HEK293 (cell line): Measurements from ENCODE around the gene GRP.

Source experiments
- CTCF ChIA-PET: fragments of 350-600 bp; formaldehyde crosslinking; extraction: SDS; loops from one replicate; lab custom pipeline; 2021; ENCODE audit warnings: antibody characterized with exemption; lab: Yijun Ruan, JAX
- POLR2A ChIA-PET: fragments of 300-600 bp; formaldehyde crosslinking; extraction: SDS; loops from one replicate; lab custom pipeline; 2020; ENCODE audit warnings: antibody characterized with exemption, inconsistent platforms; lab: Yijun Ruan, JAX
- H3K27ac ChIP-seq: fragments of 200-500 bp; sonication (Bioruptor generic); 2 replicates; pipeline ENCODE4 v1.5.1; 2014; ENCODE audit warnings: low read depth, low read length, control low read depth, inconsistent platforms; ENCODE audit errors: extremely low read depth
- H3K36me3 ChIP-seq, 2 experiments: fragments of 200-500 bp in 1 of 2; sonication (Bioruptor generic) in 1 of 2; 1 replicate in 1 of 2; 2 replicates in 1 of 2; pipeline ENCODE4 v1.5.1; 2014 to 2017; ENCODE audit warnings: inconsistent platforms in 2 of 2, low read length in 2 of 2; ENCODE audit not compliant: control insufficient read depth in 2 of 2, insufficient read depth in 1 of 2
- H3K4me1 ChIP-seq: fragments of 200-500 bp; sonication (Bioruptor generic); 2 replicates; pipeline ENCODE4 v1.5.1; 2014; ENCODE audit warnings: mild to moderate bottlenecking, low read length, inconsistent platforms; ENCODE audit not compliant: control insufficient read depth, insufficient read depth
- H3K4me3 ChIP-seq: 2 replicates; pipeline ENCODE4 v1.5.1; 2011; ENCODE audit warnings: low read depth, mild to moderate bottlenecking, control low read depth, low read length, moderate library complexity
- H3K9me3 ChIP-seq: fragments of 200-500 bp; sonication (Bioruptor generic); 2 replicates; pipeline ENCODE4 v1.5.1; 2014; ENCODE audit warnings: low read depth, low read length, inconsistent platforms; ENCODE audit not compliant: control insufficient read depth, insufficient read depth
- BCL11B ChIP-seq: fragments of 450-650 bp; formaldehyde crosslinking; IDR thresholded peaks from 2 replicates; pipeline ENCODE4 v1.5.1; 2016; ENCODE audit warnings: low read depth, missing biosample characterization, missing genetic modification characterization
- HIC1 ChIP-seq: fragments of 450-650 bp; formaldehyde crosslinking; IDR thresholded peaks from 2 replicates; pipeline ENCODE4 v1.5.1; 2016; ENCODE audit warnings: missing biosample characterization, missing genetic modification characterization
- IKZF3 ChIP-seq: fragments of 450-650 bp; IDR thresholded peaks from 2 replicates; pipeline ENCODE4 v1.5.0; 2018; ENCODE audit warnings: missing biosample characterization, mild to moderate bottlenecking, missing genetic modification characterization, moderate library complexity
- SCRT1 ChIP-seq: fragments of 450-650 bp; formaldehyde crosslinking; IDR thresholded peaks from 2 replicates; pipeline ENCODE4 v1.5.1; 2016; ENCODE audit warnings: missing biosample characterization, missing genetic modification characterization, borderline replicate concordance
- SP7 ChIP-seq: fragments of 450-650 bp; formaldehyde crosslinking; IDR thresholded peaks from 2 replicates; pipeline ENCODE4 v1.5.1; 2016; ENCODE audit warnings: missing biosample characterization, missing genetic modification characterization
- ZBTB10 ChIP-seq: fragments of 450-650 bp; formaldehyde crosslinking; IDR thresholded peaks from 2 replicates; pipeline ENCODE4 v1.5.1; 2016; ENCODE audit warnings: missing biosample characterization, missing genetic modification characterization
- ZBTB20 ChIP-seq: fragments of 450-650 bp; formaldehyde crosslinking; IDR thresholded peaks from 2 replicates; pipeline ENCODE4 v1.5.1; 2016; ENCODE audit warnings: missing biosample characterization, missing genetic modification characterization
- ZBTB6 ChIP-seq: fragments of 450-650 bp; formaldehyde crosslinking; IDR thresholded peaks from 2 replicates; pipeline ENCODE4 v1.5.1; 2017; ENCODE audit warnings: missing biosample characterization, missing genetic modification characterization
- ZBTB8A ChIP-seq: fragments of 450-650 bp; formaldehyde crosslinking; IDR thresholded peaks from 2 replicates; pipeline ENCODE4 v1.5.1; 2016; ENCODE audit warnings: missing biosample characterization, missing genetic modification characterization
- ZFP37 ChIP-seq: fragments of 450-650 bp; formaldehyde crosslinking; IDR thresholded peaks from 2 replicates; pipeline ENCODE4 v1.5.1; 2016; ENCODE audit warnings: missing biosample characterization, missing genetic modification characterization
- ZNF114 ChIP-seq: fragments of 450-650 bp; formaldehyde crosslinking; IDR thresholded peaks from 2 replicates; pipeline ENCODE4 v1.5.0; 2017; ENCODE audit warnings: missing biosample characterization, missing genetic modification characterization
- ZNF138 ChIP-seq: fragments of 450-650 bp; formaldehyde crosslinking; IDR thresholded peaks from 2 replicates; pipeline ENCODE4 v1.5.1; 2016; ENCODE audit warnings: missing biosample characterization, missing genetic modification characterization, borderline replicate concordance
- ZNF302 ChIP-seq: fragments of 450-650 bp; formaldehyde crosslinking; IDR thresholded peaks from 2 replicates; pipeline ENCODE4 v1.5.1; 2016; ENCODE audit warnings: missing biosample characterization, missing genetic modification characterization, low read depth
- ZNF366 ChIP-seq: fragments of 450-650 bp; formaldehyde crosslinking; conservative IDR thresholded peaks from 2 replicates; pipeline ENCODE4 v1.5.1; 2016; ENCODE audit warnings: missing biosample characterization, missing genetic modification characterization
- ZNF391 ChIP-seq: fragments of 450-650 bp; formaldehyde crosslinking; IDR thresholded peaks from 2 replicates; pipeline ENCODE4 v1.5.1; 2016; ENCODE audit warnings: low read depth, missing biosample characterization, missing genetic modification characterization, borderline replicate concordance
- ZNF48 ChIP-seq: fragments of 450-650 bp; formaldehyde crosslinking; IDR thresholded peaks from 2 replicates; pipeline ENCODE4 v1.5.1; 2016; ENCODE audit warnings: missing biosample characterization, missing genetic modification characterization
- ZNF513 ChIP-seq: fragments of 450-650 bp; IDR thresholded peaks from 2 replicates; pipeline ENCODE4 v1.5.1; 2018; ENCODE audit warnings: missing biosample characterization, missing genetic modification characterization
- ZNF530 ChIP-seq: fragments of 450-650 bp; formaldehyde crosslinking; IDR thresholded peaks from 2 replicates; pipeline ENCODE4 v1.5.1; 2016; ENCODE audit warnings: low read depth, missing biosample characterization, missing genetic modification characterization
- ZNF558 ChIP-seq: fragments of 450-650 bp; formaldehyde crosslinking; IDR thresholded peaks from 2 replicates; pipeline ENCODE4 v1.5.1; 2016; ENCODE audit warnings: missing biosample characterization, missing genetic modification characterization
- ZNF692 ChIP-seq: fragments of 450-650 bp; formaldehyde crosslinking; IDR thresholded peaks from 2 replicates; pipeline ENCODE4 v1.5.1; 2016; ENCODE audit warnings: missing biosample characterization, missing genetic modification characterization
- ZNF747 ChIP-seq: fragments of 450-650 bp; formaldehyde crosslinking; IDR thresholded peaks from 2 replicates; pipeline ENCODE4 v1.5.1; 2016; ENCODE audit warnings: missing biosample characterization, missing genetic modification characterization
- ZNF76 ChIP-seq: fragments of 450-650 bp; formaldehyde crosslinking; IDR thresholded peaks from 2 replicates; pipeline ENCODE4; 2016; ENCODE audit warnings: low read depth, missing biosample characterization, missing genetic modification characterization, borderline replicate concordance
- ZNF792 ChIP-seq: fragments of 450-650 bp; formaldehyde crosslinking; IDR thresholded peaks from 2 replicates; pipeline ENCODE4 v1.5.1; 2016; ENCODE audit warnings: missing biosample characterization, missing genetic modification characterization

GRP gene

GRCh38 chr18:59233017-59233410 lies 13.1 kb downstream of the GRP start:
- POLR2A ChIA-PET = no interaction called here
- Histone ChIP-seq H3K4me1 (peaks cover 3% of the 10 kb centered on the region; the same call in 1 of the 2 replicates), H3K27ac (no peak overlapping the region), H3K4me3 (no peak overlapping the region), H3K9me3 (no peaks in the 10 kb centered on the region), H3K36me3 (no peaks in the 10 kb centered on the region)
- CTCF ChIA-PET = interaction anchor here (1.4 kb wide), 1 partner anchor 169 kb away, joined by 4 read pairs; no protein-coding TSS in a partner anchor
- no peak for TF ChIP-seq ZNF692

GRCh38 chr18:59238385-59238784 lies 18.4 kb downstream of the GRP start:
- POLR2A ChIA-PET = no interaction called here
- no peak for TF ChIP-seq ZNF513
- no peak for TF ChIP-seq ZNF391 (tag by site-specific recombination)
- 0 out of 2 replicates have a peak, but pooled peaks have one; percentile 26 for TF ChIP-seq SP7 (tag by site-specific recombination)
- no peak for TF ChIP-seq ZNF48 (tag by site-specific recombination)
- no peak for TF ChIP-seq ZBTB6 (tag by site-specific recombination)
- TF ChIP-seq, all 188 proteins: peak for 1
- Histone ChIP-seq H3K27ac (no peak overlapping the region), H3K9me3 (no peaks in the 10 kb centered on the region), H3K36me3 (no peaks in the 10 kb centered on the region), H3K4me1 (no peaks in the 10 kb centered on the region), H3K4me3 (no peak overlapping the region)
- CTCF ChIA-PET = interaction anchor here (0.6 to 1.9 kb wide), 3 partner anchors 12 to 202 kb away, joined by 3 to 10 read pairs (median 3); no protein-coding TSS in a partner anchor

GRCh38 chr18:59239642-59240041 lies 19.7 kb downstream of the GRP start:
- ChIA-PET POLR2A (no interaction called here), CTCF (interaction anchor here (1.6 to 2.0 kb wide), 2 partner anchors 10 to 163 kb away, joined by 5 read pairs; no protein-coding TSS in a partner anchor)
- no peak for TF ChIP-seq IKZF3
- TF ChIP-seq HIC1 = no peak
- TF ChIP-seq ZNF302 (tag by site-specific recombination) = no peak
- no peak for TF ChIP-seq ZBTB20 (tag by site-specific recombination)
- TF ChIP-seq BCL11B (tag by site-specific recombination) = no peak
- no peak for TF ChIP-seq SCRT1
- TF ChIP-seq ZNF76 (tag by site-specific recombination) = no peak
- TF ChIP-seq ZNF747 (tag by site-specific recombination) = no peak
- no peak for TF ChIP-seq ZBTB8A
- TF ChIP-seq ZFP37 (tag by site-specific recombination) = no peak
- no peak for TF ChIP-seq ZNF558
- TF ChIP-seq ZNF138 (tag by site-specific recombination) = no peak
- TF ChIP-seq ZNF114 (tag by site-specific recombination) = no peak
- TF ChIP-seq ZBTB10 (tag by site-specific recombination) = no peak
- TF ChIP-seq ZNF366 (tag by site-specific recombination) = no peak
- no peak for TF ChIP-seq ZNF792 (tag by site-specific recombination)
- no peak for TF ChIP-seq ZNF530 (tag by site-specific recombination)

More at GRCh38 chr18:59239642-59240041, 19.7 kb downstream of the GRP start:
- no peak overlapping the region for H3K27ac ChIP-seq
- no peaks in the 10 kb centered on the region for H3K4me1 ChIP-seq
- H3K9me3 ChIP-seq = no peaks in the 10 kb centered on the region
- H3K36me3 ChIP-seq = no peaks in the 10 kb centered on the region
- H3K4me3 ChIP-seq = no peak overlapping the region
